ENCODE measurements around the gene CTNND2.

GRCh38 chr5:11902201-11902619, 2.0 kb downstream of the CTNND2 start:
- TF ChIP-seq HCFC1 (IDR thresholded peaks at IDR 0.05; ENCODE audit: low read length) (no peak), CTCF (IDR thresholded peaks at IDR 0.05 in 2 of 3, conservative IDR thresholded peaks at IDR 0.05 in 1 of 3; ENCODE audit: control insufficient read depth in 2 of 3, extremely low read depth in 1 of 3, insufficient read depth in 1 of 3, low read depth in 3 of 3, low read length in 3 of 3) (no peak), MLLT1 (IDR thresholded peaks at IDR 0.05) (no peak)

Measured in GM12878 (cell line).